ENCODE results near the gene MROH9. TPM values are rescaled to one million over a fixed set of nuclear protein-coding genes. Genes with fewer than 3 reads are reported as not detected.

MROH9 gene
- total RNA-seq, 1 experiment from 2014 or later, result not detected

DNA sequence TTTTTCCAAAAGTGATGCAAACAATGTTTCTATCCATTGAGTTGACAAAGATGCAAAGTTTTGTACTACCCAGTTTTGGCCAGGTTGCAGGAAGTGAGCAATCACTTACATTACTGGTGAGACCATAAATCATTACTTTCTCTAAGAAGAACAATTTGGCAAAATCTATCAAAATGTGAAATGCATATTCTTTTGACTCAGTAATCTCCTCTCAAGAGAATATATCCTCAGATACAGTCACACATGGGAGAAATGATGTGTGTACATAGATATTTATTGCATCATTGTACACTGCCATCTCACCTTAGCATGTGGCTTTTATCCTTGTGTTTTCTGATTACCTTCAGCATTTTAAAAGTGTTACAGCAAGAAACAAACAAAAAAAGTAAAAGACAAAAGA, 103.0 kb downstream of the MROH9 start:
- Histone ChIP-seq H3K4me3 (replicated peaks in 1 of 2; ENCODE audit: low read depth in 1 of 2, low read length in 2 of 2) (no peak overlapping the region), H3K9me2 (ENCODE audit: insufficient read depth) (no peaks in the 10 kb centered on the region), H3K79me2 (ENCODE audit: insufficient read depth, low read length) (no peaks in the 10 kb centered on the region), H3K27ac (ENCODE audit: low read depth, low read length) (no peak overlapping the region), H3K9me3 (ENCODE audit: control insufficient read depth in 1 of 2, insufficient read depth in 1 of 2, low read depth in 1 of 2, low read length in 2 of 2) (no peaks in the 10 kb centered on the region), H3K4me2 (ENCODE audit: low read length) (no peak overlapping the region), H3K36me3 (ENCODE audit: control insufficient read depth in 1 of 2, insufficient read depth in 2 of 2, low read length in 2 of 2) (no peaks in the 10 kb centered on the region), H3K27me3 (ENCODE audit: insufficient read depth, low read length) (no peaks in the 10 kb centered on the region), H3K4me1 (ENCODE audit: control insufficient read depth in 1 of 2, insufficient read depth in 2 of 2, low read length in 2 of 2) (no peaks in the 10 kb centered on the region), H3K9ac (ENCODE audit: low read length) (no peak overlapping the region), H4K20me1 (ENCODE audit: insufficient read depth) (no peaks in the 10 kb centered on the region), H2AFZ (ENCODE audit: low read depth, low read length, poor library complexity, severe bottlenecking) (no peak overlapping the region)
- no TSS peak for BruUV-seq (replicated peaks)
- CTCF ChIA-PET, result no interaction called here
- DNase-seq (ENCODE audit: low read depth, low spot score) (no peak), ATAC-seq (no peak)
- POLR2A ChIA-PET, result no interaction called here
- TF ChIP-seq EZH2 (IDR thresholded peaks at IDR 0.05), result no peak
- no peak for TF ChIP-seq POLR2A (IDR thresholded peaks at IDR 0.05; ENCODE audit: borderline replicate concordance, extremely low read depth, insufficient read depth, insufficient read length)
- no peak for TF ChIP-seq EGR1 (IDR thresholded peaks at IDR 0.05; ENCODE audit: low read depth)
- no peak for TF ChIP-seq ZFX (IDR thresholded peaks at IDR 0.05)
- TF ChIP-seq SP1 (IDR thresholded peaks at IDR 0.05; ENCODE audit: low read depth), result no peak
- no peak for TF ChIP-seq ELF1 (IDR thresholded peaks at IDR 0.05; ENCODE audit: borderline replicate concordance, low read depth)
- TF ChIP-seq RAD21 (IDR thresholded peaks at IDR 0.05; ENCODE audit: low read depth), result no peak
- TF ChIP-seq, protein P1, sequence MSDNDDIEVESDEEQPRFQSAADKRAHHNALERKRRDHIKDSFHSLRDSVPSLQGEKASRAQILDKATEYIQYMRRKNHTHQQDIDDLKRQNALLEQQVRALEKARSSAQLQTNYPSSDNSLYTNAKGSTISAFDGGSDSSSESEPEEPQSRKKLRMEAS (IDR thresholded peaks at IDR 0.05), result no peak
- TF ChIP-seq CBX3 (IDR thresholded peaks at IDR 0.05; ENCODE audit: low read depth), result no peak
- TF ChIP-seq EZH2phosphoT487 (IDR thresholded peaks at IDR 0.05; ENCODE audit: borderline replicate concordance), result no peak
- TF ChIP-seq, protein P2, sequence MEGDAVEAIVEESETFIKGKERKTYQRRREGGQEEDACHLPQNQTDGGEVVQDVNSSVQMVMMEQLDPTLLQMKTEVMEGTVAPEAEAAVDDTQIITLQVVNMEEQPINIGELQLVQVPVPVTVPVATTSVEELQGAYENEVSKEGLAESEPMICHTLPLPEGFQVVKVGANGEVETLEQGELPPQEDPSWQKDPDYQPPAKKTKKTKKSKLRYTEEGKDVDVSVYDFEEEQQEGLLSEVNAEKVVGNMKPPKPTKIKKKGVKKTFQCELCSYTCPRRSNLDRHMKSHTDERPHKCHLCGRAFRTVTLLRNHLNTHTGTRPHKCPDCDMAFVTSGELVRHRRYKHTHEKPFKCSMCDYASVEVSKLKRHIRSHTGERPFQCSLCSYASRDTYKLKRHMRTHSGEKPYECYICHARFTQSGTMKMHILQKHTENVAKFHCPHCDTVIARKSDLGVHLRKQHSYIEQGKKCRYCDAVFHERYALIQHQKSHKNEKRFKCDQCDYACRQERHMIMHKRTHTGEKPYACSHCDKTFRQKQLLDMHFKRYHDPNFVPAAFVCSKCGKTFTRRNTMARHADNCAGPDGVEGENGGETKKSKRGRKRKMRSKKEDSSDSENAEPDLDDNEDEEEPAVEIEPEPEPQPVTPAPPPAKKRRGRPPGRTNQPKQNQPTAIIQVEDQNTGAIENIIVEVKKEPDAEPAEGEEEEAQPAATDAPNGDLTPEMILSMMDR (IDR thresholded peaks at IDR 0.05 in 2 of 3, conservative IDR thresholded peaks at IDR 0.05 in 1 of 3; ENCODE audit: borderline replicate concordance in 1 of 3, insufficient read depth in 1 of 3, low read depth in 2 of 3, low read length in 2 of 3), result no peak
- TF ChIP-seq, protein P3, sequence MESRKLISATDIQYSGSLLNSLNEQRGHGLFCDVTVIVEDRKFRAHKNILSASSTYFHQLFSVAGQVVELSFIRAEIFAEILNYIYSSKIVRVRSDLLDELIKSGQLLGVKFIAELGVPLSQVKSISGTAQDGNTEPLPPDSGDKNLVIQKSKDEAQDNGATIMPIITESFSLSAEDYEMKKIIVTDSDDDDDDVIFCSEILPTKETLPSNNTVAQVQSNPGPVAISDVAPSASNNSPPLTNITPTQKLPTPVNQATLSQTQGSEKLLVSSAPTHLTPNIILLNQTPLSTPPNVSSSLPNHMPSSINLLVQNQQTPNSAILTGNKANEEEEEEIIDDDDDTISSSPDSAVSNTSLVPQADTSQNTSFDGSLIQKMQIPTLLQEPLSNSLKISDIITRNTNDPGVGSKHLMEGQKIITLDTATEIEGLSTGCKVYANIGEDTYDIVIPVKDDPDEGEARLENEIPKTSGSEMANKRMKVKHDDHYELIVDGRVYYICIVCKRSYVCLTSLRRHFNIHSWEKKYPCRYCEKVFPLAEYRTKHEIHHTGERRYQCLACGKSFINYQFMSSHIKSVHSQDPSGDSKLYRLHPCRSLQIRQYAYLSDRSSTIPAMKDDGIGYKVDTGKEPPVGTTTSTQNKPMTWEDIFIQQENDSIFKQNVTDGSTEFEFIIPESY (IDR thresholded peaks at IDR 0.05; ENCODE audit: extremely low read depth, insufficient replicate concordance, low read length), result no peak
- no peak for TF ChIP-seq ZNF274 (IDR thresholded peaks at IDR 0.05; ENCODE audit: low read depth, low read length)
- TF ChIP-seq, protein P4, sequence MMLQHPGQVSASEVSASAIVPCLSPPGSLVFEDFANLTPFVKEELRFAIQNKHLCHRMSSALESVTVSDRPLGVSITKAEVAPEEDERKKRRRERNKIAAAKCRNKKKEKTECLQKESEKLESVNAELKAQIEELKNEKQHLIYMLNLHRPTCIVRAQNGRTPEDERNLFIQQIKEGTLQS (IDR thresholded peaks at IDR 0.05), result no peak
- TF ChIP-seq, protein P5, sequence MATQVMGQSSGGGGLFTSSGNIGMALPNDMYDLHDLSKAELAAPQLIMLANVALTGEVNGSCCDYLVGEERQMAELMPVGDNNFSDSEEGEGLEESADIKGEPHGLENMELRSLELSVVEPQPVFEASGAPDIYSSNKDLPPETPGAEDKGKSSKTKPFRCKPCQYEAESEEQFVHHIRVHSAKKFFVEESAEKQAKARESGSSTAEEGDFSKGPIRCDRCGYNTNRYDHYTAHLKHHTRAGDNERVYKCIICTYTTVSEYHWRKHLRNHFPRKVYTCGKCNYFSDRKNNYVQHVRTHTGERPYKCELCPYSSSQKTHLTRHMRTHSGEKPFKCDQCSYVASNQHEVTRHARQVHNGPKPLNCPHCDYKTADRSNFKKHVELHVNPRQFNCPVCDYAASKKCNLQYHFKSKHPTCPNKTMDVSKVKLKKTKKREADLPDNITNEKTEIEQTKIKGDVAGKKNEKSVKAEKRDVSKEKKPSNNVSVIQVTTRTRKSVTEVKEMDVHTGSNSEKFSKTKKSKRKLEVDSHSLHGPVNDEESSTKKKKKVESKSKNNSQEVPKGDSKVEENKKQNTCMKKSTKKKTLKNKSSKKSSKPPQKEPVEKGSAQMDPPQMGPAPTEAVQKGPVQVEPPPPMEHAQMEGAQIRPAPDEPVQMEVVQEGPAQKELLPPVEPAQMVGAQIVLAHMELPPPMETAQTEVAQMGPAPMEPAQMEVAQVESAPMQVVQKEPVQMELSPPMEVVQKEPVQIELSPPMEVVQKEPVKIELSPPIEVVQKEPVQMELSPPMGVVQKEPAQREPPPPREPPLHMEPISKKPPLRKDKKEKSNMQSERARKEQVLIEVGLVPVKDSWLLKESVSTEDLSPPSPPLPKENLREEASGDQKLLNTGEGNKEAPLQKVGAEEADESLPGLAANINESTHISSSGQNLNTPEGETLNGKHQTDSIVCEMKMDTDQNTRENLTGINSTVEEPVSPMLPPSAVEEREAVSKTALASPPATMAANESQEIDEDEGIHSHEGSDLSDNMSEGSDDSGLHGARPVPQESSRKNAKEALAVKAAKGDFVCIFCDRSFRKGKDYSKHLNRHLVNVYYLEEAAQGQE (IDR thresholded peaks at IDR 0.05; ENCODE audit: low read depth), result no peak
- no peak for TF ChIP-seq TCF7L2 (IDR thresholded peaks at IDR 0.05; ENCODE audit: borderline replicate concordance, extremely low read depth, insufficient read depth, insufficient read length)
- no peak for TF ChIP-seq YY1 (IDR thresholded peaks at IDR 0.05; ENCODE audit: extremely low read depth, insufficient replicate concordance, low read depth, low read length)
- TF ChIP-seq FOSL1 (IDR thresholded peaks at IDR 0.05; ENCODE audit: low read depth), result no peak
- no peak for TF ChIP-seq SRF (IDR thresholded peaks at IDR 0.05; ENCODE audit: low read depth)
- intact Hi-C loops (cut with micrococcal nuclease), result no loop called here
- RAD21 ChIA-PET (ENCODE audit: low non-redundant PET in 1 of 2, low total read pairs in 2 of 2, uncharacterized antibody in 2 of 2, unreplicated experiment in 2 of 2), result no interaction called here

Measured in HCT116 (cell line).